CD4-positive, CD25-positive, alpha-beta regulatory T cell (primary cell): Measurements from ENCODE around the gene IL5RA. TPM values are rescaled to one million over a fixed set of nuclear protein-coding genes. Genes with fewer than 3 reads are reported as not detected.

Experiments
- ATAC-seq, 2 donors: fragments of 150-1000 bp; cut with Tn5 transposase; one replicate each; pipeline ENCODE4 v1.10.0; 2021; ENCODE audit warnings: low read depth in 2 of 2, moderate number of reproducible peaks in 2 of 2, moderate library complexity in 1 of 2
- DNase-seq, 3 donors: peaks; one replicate each; pipeline versions ENCODE4 v3.0.0 to v3.0.0-alpha.2; 2012 to 2022; ENCODE audit warnings: mixed read lengths in 1 of 3
- H3K27ac ChIP-seq: one replicate; pipeline ENCODE4 v1.7.0; 2013; ENCODE audit warnings: mild to moderate bottlenecking, low read length; ENCODE audit not compliant: insufficient read depth, poor library complexity, severe bottlenecking
- H3K27me3 ChIP-seq: one replicate; pipeline ENCODE4 v1.7.0; 2013; ENCODE audit warnings: low read length; ENCODE audit not compliant: control insufficient read depth, insufficient read depth
- H3K36me3 ChIP-seq: one replicate; pipeline ENCODE4 v1.7.0; 2013; ENCODE audit warnings: mild to moderate bottlenecking, low read length, moderate library complexity; ENCODE audit not compliant: control insufficient read depth, insufficient read depth
- H3K4me1 ChIP-seq: 2 replicates; pipeline ENCODE4 v1.7.0; 2013; ENCODE audit warnings: mild to moderate bottlenecking, low read length; ENCODE audit not compliant: insufficient read depth, control insufficient read depth, poor library complexity, severe bottlenecking
- H3K4me3 ChIP-seq: one replicate; pipeline ENCODE4 v1.7.0; 2013; ENCODE audit warnings: low read depth, mild to moderate bottlenecking, low read length, moderate library complexity
- H3K9me3 ChIP-seq, 2 experiments: 1 replicate in 1 of 2; 2 replicates in 1 of 2; pipeline ENCODE4 v1.7.0; 2013; ENCODE audit warnings: low read length in 2 of 2, mild to moderate bottlenecking in 1 of 2, moderate library complexity in 1 of 2; ENCODE audit not compliant: control insufficient read depth in 2 of 2
- H3K27ac Mint-ChIP-seq, 3 donors: one replicate each; pipeline ENCODE4 v1.8.0; 2020 to 2022; ENCODE audit warnings: mild to moderate bottlenecking in 3 of 3, mixed read lengths in 3 of 3, moderate library complexity in 2 of 3
- H3K27me3 Mint-ChIP-seq: one replicate; pipeline ENCODE4 v1.8.0; 2022; ENCODE audit warnings: mild to moderate bottlenecking, mixed read lengths
- H3K36me3 Mint-ChIP-seq: one replicate; pipeline ENCODE4 v1.8.0; 2020; ENCODE audit warnings: mixed read lengths
- H3K4me1 Mint-ChIP-seq, 4 donors: one replicate each; pipeline ENCODE4 v1.8.0; 2020 to 2022; ENCODE audit warnings: mixed read lengths in 4 of 4, mild to moderate bottlenecking in 1 of 4
- H3K4me3 Mint-ChIP-seq, 4 donors: one replicate each; pipeline ENCODE4 v1.8.0; 2020 to 2022; ENCODE audit warnings: mild to moderate bottlenecking in 4 of 4, mixed read lengths in 4 of 4, moderate library complexity in 3 of 4
- H3K9me3 Mint-ChIP-seq, 7 donors: one replicate each; pipeline ENCODE4 v1.8.0; 2020 to 2022; ENCODE audit warnings: mixed read lengths in 7 of 7, mild to moderate bottlenecking in 3 of 7, moderate library complexity in 2 of 7
- polyA plus RNA-seq, 4 donors: library from polyadenylated mRNA; unstranded; fragments of 300-500 nt; fragmentation: Illumina TruSeq; gene quantifications; one replicate each; pipeline ENCODE4 v1.2.3, GENCODE V29; 2021
- total RNA-seq: library from RNA; stranded (reverse); gene quantifications from one replicate; pipeline ENCODE4 v1.2.3, GENCODE V29; 2022

IL5RA gene
- total and polyA plus RNA-seq, 5 donors from 2014 or later, result 3.7 TPM; not detected in 4

GRCh38 chr3:3137526-3137925 lies 27.4 kb upstream of the IL5RA start:
- H3K27me3 Mint-ChIP-seq, result no peaks in the 10 kb centered on the region
- DNase-seq (no peak), ATAC-seq (no peak)
- Histone ChIP-seq H3K4me1 (peaks cover 13% of the 10 kb centered on the region), H3K27me3 (no peaks in the 10 kb centered on the region), H3K27ac (no peak overlapping the region), H3K4me3 (no peak overlapping the region), H3K36me3 (peaks cover 60% of the 10 kb centered on the region), H3K9me3 (no peaks in the 10 kb centered on the region)
- peak overlapping the region in 2 of 3 donors; percentile 30 to 49 for H3K27ac Mint-ChIP-seq
- peaks cover 31 to 61% (median 52%) of the 10 kb centered on the region in 4 donors for H3K4me1 Mint-ChIP-seq
- peaks cover 48% of the 10 kb centered on the region for H3K36me3 Mint-ChIP-seq
- H3K4me3 Mint-ChIP-seq, result peak overlapping the region in 1 of 4 donors; percentile 66
- H3K9me3 Mint-ChIP-seq, result no peaks in the 10 kb centered on the region

- Mint-ChIP-seq H3K4me3 (peak overlapping the region in 1 of 4 donors; percentile 13), H3K9me3 (no peaks in the 10 kb centered on the region), H3K4me1 (peaks cover 30 to 63% (median 53%) of the 10 kb centered on the region in 4 donors), H3K27me3 (no peaks in the 10 kb centered on the region), H3K36me3 (peaks cover 44% of the 10 kb centered on the region), H3K27ac (peak overlapping the region; percentile 30 to 94 (median 34))
- H3K4me3 ChIP-seq, result no peak overlapping the region
- H3K4me1 ChIP-seq, result peaks cover 16% of the 10 kb centered on the region
- peaks cover 52% of the 10 kb centered on the region for H3K36me3 ChIP-seq
- no peak overlapping the region for H3K27ac ChIP-seq
- no peak for DNase-seq
- no peaks in the 10 kb centered on the region for H3K27me3 ChIP-seq
- no peaks in the 10 kb centered on the region for H3K9me3 ChIP-seq
- ATAC-seq, result no peak
Observed at GRCh38 chr3:3134750-3135448, 24.7 kb upstream of the IL5RA start.

GRCh38 chr3:3133500-3133899 lies 23.3 kb upstream of the IL5RA start:
- H3K4me1 Mint-ChIP-seq, result peaks cover 26 to 71% (median 54%) of the 10 kb centered on the region in 4 donors
- Histone ChIP-seq H3K27me3 (no peaks in the 10 kb centered on the region), H3K36me3 (peaks cover 45% of the 10 kb centered on the region), H3K9me3 (no peaks in the 10 kb centered on the region), H3K4me1 (peaks cover 30% of the 10 kb centered on the region), H3K27ac (no peak overlapping the region), H3K4me3 (no peak overlapping the region)
- H3K9me3 Mint-ChIP-seq, result no peaks in the 10 kb centered on the region
- DNase-seq (no peak), ATAC-seq (no peak)
- peaks cover 36% of the 10 kb centered on the region for H3K36me3 Mint-ChIP-seq
- H3K27ac Mint-ChIP-seq, result peak overlapping the region in 2 of 3 donors; percentile 45 to 71
- no peak overlapping the region for H3K4me3 Mint-ChIP-seq
- H3K27me3 Mint-ChIP-seq, result no peaks in the 10 kb centered on the region

- peaks cover 14% of the 10 kb centered on the region for H3K27me3 Mint-ChIP-seq
- Histone ChIP-seq H3K27ac (peak overlapping the region; percentile 23), H3K9me3 (no peaks in the 10 kb centered on the region), H3K36me3 (peaks cover 27% of the 10 kb centered on the region), H3K4me1 (peaks cover 49% of the 10 kb centered on the region), H3K27me3 (no peaks in the 10 kb centered on the region), H3K4me3 (no peak overlapping the region)
- no peaks in the 10 kb centered on the region for H3K9me3 Mint-ChIP-seq
- H3K4me3 Mint-ChIP-seq, result peak overlapping the region in 2 of 4 donors; percentile 25 to 41
- no peak for ATAC-seq
- peak overlapping the region in 1 of 3 donors; percentile 98 for H3K27ac Mint-ChIP-seq
- peaks cover 20% of the 10 kb centered on the region for H3K36me3 Mint-ChIP-seq
- no peak for DNase-seq
- peaks cover 27 to 69% (median 42%) of the 10 kb centered on the region in 4 donors for H3K4me1 Mint-ChIP-seq
Observed at GRCh38 chr3:3129579-3129978, 19.4 kb upstream of the IL5RA start.

- Mint-ChIP-seq H3K36me3 (peaks cover 12% of the 10 kb centered on the region), H3K27ac (peak overlapping the region; percentile 97 to 98 (median 98)), H3K4me1 (peaks cover 16 to 48% (median 33%) of the 10 kb centered on the region in 4 donors), H3K4me3 (peak overlapping the region; percentile 90 to 98 (median 96)), H3K9me3 (no peaks in the 10 kb centered on the region), H3K27me3 (peaks cover 14% of the 10 kb centered on the region)
- DNase-seq (peak; percentile 2 to 35 (median 13)), ATAC-seq (no peak)
- peaks cover 40% of the 10 kb centered on the region for H3K4me1 ChIP-seq
- no peaks in the 10 kb centered on the region for H3K27me3 ChIP-seq
- H3K4me3 ChIP-seq, result peak overlapping the region; percentile 92
- no peaks in the 10 kb centered on the region for H3K9me3 ChIP-seq
- peak overlapping the region; percentile 92 for H3K27ac ChIP-seq
- peaks cover 21% of the 10 kb centered on the region for H3K36me3 ChIP-seq
Observed at GRCh38 chr3:3127432-3128010, 17.3 kb upstream of the IL5RA start.

GRCh38 chr3:3126477-3127431 lies 16.6 kb upstream of the IL5RA start, which contains the start of gene TRNT1:
Gene TRNT1, plus strand, starts transcription at chr3:3126940. Its CDS starts 2,101 bp downstream, at chr3:3129041.
- Histone ChIP-seq H3K36me3 (peaks cover 21% of the 10 kb centered on the region), H3K27me3 (no peaks in the 10 kb centered on the region), H3K4me3 (peak within 1 kb of the TSS; percentile 92), H3K9me3 (no peaks in the 10 kb centered on the region), H3K4me1 (peaks cover 40% of the 10 kb centered on the region), H3K27ac (peak within 1 kb of the TSS; percentile 92)
- peak; percentile 94 to 96 (median 95) for DNase-seq
- peak; percentile 96 to 98 for ATAC-seq
- Mint-ChIP-seq H3K27ac (peak within 1 kb of the TSS; percentile 97 to 98 (median 98)), H3K4me1 (peaks cover 16 to 48% (median 33%) of the 10 kb centered on the region in 4 donors), H3K9me3 (no peaks in the 10 kb centered on the region), H3K27me3 (peaks cover 19% of the 10 kb centered on the region), H3K36me3 (peaks cover 12% of the 10 kb centered on the region), H3K4me3 (peak within 1 kb of the TSS; percentile 90 to 98 (median 96))

GRCh38 chr3:3125977-3126376 lies 15.8 kb upstream of the IL5RA start:
- peak overlapping the region; percentile 90 to 98 (median 96) for H3K4me3 Mint-ChIP-seq
- H3K9me3 Mint-ChIP-seq, result no peaks in the 10 kb centered on the region
- no peaks in the 10 kb centered on the region for H3K27me3 ChIP-seq
- peaks cover 19% of the 10 kb centered on the region for H3K27me3 Mint-ChIP-seq
- peaks cover 40% of the 10 kb centered on the region for H3K4me1 ChIP-seq
- H3K27ac Mint-ChIP-seq, result peak overlapping the region; percentile 97 to 98 (median 98)
- H3K4me3 ChIP-seq, result peak overlapping the region; percentile 92
- peaks cover 16 to 44% (median 33%) of the 10 kb centered on the region in 4 donors for H3K4me1 Mint-ChIP-seq
- H3K9me3 ChIP-seq, result no peaks in the 10 kb centered on the region
- H3K36me3 ChIP-seq, result peaks cover 17% of the 10 kb centered on the region
- peaks cover 8% of the 10 kb centered on the region for H3K36me3 Mint-ChIP-seq
- peak overlapping the region; percentile 92 for H3K27ac ChIP-seq
- ATAC-seq (no peak), DNase-seq (no peak)
